ENCODE results near the gene FOXO3B. TPM values are rescaled to one million over a fixed set of nuclear protein-coding genes. Genes with fewer than 3 reads are reported as not detected.
"Not testable (repeated sequence)": the region's sequence is repeated elsewhere in the genome, so short reads cannot be mapped to it uniquely, and the experiment has no call there.

The FOXO3B gene
- 0.71 and 1.4 TPM in 2 replicates for total RNA-seq (2014; rRNA removed; shearing (Covaris generic))
- 3.0 and 3.4 TPM in 2 replicates for polyA plus RNA-seq (2015; cell fraction: cytosol; rRNA removed)
- 1.5 and 2.4 TPM in 2 replicates for polyA plus RNA-seq (2015; cell fraction: nucleus; rRNA removed)

DNA sequence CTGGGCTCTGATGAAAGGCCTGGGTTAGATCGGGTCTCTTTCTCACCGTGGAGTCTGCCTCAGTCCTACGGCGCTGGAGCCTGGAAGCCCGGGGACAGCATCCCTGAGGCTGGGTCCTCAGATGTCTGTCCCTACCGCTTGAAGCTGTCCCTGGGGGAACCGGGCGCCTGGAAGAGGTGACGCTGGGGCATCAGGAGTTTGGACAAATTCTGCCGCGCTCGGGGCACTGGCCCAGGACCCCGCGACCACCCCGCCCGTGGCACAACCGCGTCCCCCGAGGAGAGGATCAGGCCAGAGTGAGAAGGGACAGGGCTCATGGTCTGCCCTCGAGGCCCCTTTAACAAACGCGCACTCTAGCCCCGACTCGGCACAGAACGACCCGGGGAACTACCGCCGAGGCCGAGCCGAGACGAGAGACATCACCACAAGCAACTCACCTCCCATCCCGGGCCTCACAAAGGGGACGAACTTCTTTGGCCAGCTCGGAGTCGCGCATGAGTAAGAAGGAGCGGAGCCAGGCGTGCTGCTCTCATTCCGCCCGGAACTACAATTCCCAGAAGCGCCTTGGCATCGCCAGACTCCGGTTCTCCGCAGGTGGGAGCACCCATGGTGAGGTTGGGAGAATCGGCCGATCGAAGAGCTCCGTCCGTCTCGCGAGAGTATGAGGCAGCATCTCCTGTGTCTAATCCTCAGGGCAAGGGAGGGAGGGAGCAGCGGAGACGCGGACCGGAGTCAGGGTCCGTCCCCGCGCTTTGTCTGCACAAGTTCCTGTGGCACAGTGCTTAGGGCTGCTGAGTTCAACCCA lies at the start of gene FOXO3B:
Gene FOXO3B, minus strand, starts transcription at position 548 of the 805 bp plus-strand sequence. CDS start 663 bp downstream, outside the sequence.
- peak; percentile 95 for DNase-seq (ENCODE audit: low read depth, low spot score)
- in situ Hi-C loops (cut with HindIII; ENCODE audit: low pct_unique_long_range_greater_than_20kb, low sequenced_read_pairs), result not testable (repeated sequence)

DNA sequence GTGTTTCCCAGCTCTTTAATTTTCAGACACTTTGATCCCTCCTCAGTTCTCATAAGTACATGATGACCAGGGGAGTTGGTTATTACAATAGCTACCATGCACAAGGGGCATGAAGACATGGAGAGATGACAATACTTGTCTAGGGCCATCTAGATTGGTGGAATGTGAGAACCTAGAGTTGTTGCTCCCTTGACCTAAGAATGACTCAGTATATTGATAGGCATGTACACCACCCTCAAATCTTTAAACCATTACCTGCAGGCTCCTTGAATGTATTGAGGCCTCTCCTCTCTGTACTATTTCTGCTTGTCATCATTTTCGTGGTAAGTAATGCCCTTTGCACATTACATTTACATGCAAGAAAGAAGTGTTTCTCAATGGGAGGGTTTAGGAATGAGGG lies 41.4 kb upstream of the FOXO3B start:
- DNase-seq (ENCODE audit: low read depth, low spot score); in situ Hi-C loops (cut with HindIII; ENCODE audit: low pct_unique_long_range_greater_than_20kb, low sequenced_read_pairs): not testable (repeated sequence)

DNA sequence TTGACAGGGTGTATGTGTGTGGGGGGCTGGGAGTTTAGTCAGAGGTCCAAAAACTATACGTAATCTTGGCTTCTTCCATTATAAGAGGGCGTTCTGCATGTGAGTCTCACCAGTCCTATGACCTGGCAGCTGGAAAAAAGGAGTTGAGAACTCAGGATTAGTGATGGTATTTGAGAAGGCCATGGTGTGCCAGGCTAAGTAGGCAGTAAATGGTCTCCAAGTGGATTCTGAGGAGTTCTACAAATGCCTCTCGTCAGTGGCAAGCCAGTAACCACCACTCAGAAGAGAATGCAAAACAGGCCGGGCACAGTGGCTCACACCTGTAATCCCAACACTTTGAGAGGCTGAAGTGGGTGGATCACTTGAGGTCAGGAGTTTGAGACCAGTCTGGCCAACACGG lies 40.5 kb upstream of the FOXO3B start:
- DNase-seq (ENCODE audit: low read depth, low spot score), result not testable (repeated sequence)

DNA sequence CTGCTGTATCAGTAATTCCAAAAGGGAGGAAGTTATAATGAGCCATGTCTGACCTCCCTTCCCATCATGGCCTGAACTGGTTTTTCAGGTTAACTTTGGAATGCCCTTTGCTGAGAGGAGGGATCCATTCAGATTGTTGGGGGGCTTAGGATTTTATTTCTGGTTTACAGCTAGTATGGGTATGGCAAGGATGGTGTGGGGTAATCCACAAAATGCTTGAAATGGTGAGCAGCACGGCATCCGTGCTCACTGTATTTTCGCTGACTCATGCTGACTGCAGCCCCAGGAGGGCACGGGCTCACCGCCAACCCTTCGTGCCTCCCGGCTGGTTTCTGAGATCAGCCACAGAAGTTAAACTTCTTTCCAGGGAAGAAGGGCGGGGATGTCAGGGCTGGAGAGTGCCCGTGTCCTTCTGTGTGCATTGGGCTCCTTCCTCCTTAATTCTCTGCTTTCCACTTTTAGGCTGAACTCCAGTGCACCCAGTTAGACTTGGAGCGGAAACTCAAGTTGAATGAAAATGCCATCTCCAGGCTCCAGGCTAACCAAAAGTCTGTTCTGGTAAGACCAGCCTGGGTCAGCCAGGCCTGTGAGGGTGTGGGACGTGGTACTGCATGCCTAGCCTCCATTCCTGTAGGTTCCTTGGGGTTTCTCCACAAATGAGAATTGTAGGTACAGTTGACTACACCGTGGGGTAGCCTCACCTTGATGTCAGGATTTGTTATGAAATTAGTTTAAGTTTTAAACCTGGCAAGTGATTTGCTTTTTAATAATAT lies 39.8 kb upstream of the FOXO3B start:
- DNase-seq (ENCODE audit: low read depth, low spot score); in situ Hi-C loops (cut with HindIII; ENCODE audit: low pct_unique_long_range_greater_than_20kb, low sequenced_read_pairs): not testable (repeated sequence)

More for the DNA sequence above, 40.5 kb upstream of the FOXO3B start:
- in situ Hi-C loops (cut with HindIII; ENCODE audit: low pct_unique_long_range_greater_than_20kb, low sequenced_read_pairs), result not testable (repeated sequence)

DNA sequence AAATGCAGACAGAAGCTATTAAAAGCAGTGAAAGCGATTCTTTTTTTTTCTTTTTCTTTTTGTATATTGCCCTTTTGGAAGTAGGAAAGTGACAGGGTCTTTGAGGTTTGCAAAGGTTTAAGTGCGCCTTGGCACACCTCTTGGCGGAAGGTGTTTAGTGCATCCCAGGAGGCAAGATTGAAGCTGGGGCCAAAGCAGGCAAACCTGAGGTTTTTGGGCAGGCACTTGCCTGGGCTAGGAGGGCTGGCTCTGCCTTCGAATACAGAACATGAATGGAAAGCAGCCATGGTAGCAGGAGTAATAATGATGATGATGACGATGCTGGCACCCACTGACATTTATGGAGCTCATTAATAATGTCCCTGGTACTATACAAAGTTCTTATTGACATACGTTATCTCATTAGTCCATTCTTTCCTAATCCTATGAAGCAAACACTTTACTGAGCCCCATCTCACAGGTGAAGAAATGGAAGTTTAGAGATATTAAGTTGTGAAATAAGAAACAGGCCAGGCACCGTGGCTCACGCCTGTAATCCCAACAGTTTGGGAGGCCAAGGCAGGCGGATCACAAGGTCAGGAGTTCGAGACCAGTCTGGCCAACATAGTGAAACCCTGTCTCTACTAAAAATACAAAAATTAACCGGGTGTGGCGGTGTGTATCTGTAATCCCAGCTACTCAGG lies 37.5 kb upstream of the FOXO3B start:
- in situ Hi-C loops (cut with HindIII; ENCODE audit: low pct_unique_long_range_greater_than_20kb, low sequenced_read_pairs); DNase-seq (ENCODE audit: low read depth, low spot score): not testable (repeated sequence)

DNA sequence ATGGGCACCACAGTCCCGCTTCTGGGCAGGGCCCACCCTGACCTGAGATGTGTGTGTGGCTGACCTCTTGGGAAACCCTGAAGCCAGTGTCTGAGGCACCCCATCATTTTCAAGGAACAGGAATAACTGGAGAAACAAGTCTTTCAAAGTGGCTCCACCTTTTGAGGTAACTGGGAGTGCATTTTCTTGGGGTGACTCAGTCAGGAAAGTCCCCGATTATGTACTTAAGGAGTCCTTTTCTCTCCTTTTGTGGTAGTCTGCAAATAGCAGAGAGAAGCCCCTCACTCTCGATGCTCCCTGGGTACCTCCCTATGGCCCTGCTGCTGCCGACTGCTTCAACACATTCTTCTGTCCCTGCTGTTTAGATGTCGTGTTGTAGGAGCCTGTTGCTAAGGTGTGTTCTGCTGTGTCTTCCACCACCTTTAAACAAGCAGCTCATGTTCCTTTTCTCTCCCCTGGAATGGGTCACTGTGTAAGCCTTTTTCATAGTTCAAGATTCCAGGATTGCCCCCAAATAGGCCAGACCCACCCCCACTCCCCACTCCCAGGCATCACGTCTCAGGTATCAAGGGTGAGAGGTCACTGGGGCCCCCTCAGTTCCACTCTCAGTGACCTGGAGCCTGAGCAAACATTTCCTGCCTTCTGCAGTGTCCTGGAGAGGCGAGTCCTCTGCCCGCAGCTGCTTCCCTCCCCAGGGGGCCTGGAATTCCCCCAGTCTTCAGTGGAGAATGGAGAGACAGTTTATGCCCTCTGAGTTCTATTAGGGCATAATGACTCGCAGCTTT lies 36.7 kb upstream of the FOXO3B start:
- DNase-seq (ENCODE audit: low read depth, low spot score); in situ Hi-C loops (cut with HindIII; ENCODE audit: low pct_unique_long_range_greater_than_20kb, low sequenced_read_pairs): not testable (repeated sequence)

DNA sequence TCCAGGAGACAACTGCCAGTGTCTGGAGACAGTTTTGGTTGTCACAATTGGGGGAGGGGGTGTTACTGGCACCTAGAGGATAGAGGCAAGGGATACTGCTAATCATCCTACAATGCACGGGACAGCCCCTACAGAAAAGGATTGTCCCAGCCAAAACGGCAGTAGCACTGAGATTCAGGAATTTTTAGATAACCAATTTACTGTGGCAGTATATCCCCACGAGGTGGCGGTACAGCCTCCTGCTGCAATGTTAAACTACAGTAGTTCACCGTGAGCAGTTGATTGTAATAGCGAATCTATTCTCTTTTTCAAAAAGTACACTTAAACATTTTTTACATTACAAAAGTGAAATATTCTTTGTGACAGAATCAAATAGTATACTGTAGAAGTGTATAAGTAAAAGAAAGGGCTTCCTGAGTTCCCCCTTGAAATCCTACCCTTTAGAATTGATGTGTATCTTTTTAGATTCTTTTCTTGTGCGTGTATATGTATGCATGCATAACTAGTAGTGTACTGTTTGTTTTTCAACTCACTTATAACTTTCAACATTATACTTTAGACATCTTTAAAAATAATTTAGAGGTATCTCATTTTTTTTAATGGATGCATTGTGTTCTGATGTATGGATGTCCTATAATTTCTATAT lies 30.4 kb upstream of the FOXO3B start:
- in situ Hi-C loops (cut with HindIII; ENCODE audit: low pct_unique_long_range_greater_than_20kb, low sequenced_read_pairs), result not testable (repeated sequence)
- peak; percentile 69 for DNase-seq (ENCODE audit: low read depth, low spot score)

DNA sequence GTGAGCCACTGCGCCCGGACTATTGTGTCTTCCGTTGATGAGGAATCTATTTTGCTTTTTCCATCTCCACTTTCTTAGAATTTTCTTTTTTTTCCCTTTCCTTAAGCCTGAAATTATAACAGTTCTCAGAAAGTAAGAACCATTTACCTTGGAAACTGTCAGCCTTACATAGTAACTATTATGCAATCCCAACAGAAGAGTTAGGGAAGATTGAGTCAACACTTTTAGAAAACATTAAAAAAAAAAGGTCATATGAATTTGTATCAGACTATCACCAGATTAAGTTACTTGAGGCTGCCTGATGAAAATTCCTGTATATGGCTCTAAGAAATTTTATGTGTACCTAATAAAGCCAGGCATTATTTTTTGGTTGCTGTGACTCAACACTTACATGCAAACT lies 26.1 kb upstream of the FOXO3B start:
- DNase-seq (ENCODE audit: low read depth, low spot score); in situ Hi-C loops (cut with HindIII; ENCODE audit: low pct_unique_long_range_greater_than_20kb, low sequenced_read_pairs): not testable (repeated sequence)

DNA sequence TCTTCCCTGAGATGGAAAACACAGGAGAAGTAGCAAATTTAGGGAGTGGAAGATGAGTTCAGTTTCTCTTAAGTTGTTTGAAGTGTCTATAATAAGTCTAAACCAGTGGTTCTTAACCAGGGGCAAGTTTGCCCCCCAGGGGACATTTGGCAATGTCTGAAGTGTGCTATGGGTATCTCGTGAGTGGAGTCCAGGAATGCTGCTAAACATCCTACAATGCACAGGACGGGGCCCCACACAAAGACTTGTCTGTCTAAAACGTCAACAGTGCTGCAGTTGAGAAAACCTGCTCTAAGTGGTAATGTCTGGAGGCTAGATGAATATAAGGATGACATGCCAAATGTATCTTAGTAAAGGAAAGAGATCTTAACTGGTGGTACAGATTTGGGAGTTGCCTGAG lies 23.8 kb upstream of the FOXO3B start:
- in situ Hi-C loops (cut with HindIII; ENCODE audit: low pct_unique_long_range_greater_than_20kb, low sequenced_read_pairs), result not testable (repeated sequence)

DNA sequence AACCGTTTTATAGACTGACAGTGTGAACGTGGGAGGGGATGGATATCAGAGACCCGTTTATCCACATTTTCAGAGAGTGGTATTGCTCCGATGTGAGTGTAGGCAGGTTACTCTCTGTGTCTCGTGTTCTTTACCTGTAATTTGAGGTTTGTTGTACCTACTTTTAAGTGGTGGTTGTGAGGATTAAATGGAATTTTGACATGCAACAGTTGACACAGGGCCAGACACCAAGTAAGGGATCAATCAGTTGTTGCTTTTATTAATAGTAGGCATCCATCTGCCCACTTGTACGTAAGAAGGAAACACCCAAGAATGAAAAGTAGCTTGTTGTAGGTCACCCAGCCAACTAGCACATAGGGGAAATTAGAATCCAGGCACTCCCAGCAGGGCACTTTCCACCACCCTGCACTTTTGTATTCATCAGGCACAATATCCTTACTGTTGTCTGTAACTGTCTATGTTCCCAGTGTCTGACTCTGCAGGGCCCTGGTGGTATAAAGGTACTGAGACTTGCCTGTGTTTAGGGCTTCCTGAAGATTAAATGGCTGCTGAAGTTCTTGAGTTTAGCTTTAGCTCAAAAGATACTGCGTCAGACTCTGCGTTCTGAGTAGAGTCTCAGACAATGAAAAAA lies 16.5 kb upstream of the FOXO3B start:
- DNase-seq (ENCODE audit: low read depth, low spot score), result peak; percentile 46
- in situ Hi-C loops (cut with HindIII; ENCODE audit: low pct_unique_long_range_greater_than_20kb, low sequenced_read_pairs), result not testable (repeated sequence)

More for the DNA sequence above, 23.8 kb upstream of the FOXO3B start:
- DNase-seq (ENCODE audit: low read depth, low spot score), result peak; percentile 73

DNA sequence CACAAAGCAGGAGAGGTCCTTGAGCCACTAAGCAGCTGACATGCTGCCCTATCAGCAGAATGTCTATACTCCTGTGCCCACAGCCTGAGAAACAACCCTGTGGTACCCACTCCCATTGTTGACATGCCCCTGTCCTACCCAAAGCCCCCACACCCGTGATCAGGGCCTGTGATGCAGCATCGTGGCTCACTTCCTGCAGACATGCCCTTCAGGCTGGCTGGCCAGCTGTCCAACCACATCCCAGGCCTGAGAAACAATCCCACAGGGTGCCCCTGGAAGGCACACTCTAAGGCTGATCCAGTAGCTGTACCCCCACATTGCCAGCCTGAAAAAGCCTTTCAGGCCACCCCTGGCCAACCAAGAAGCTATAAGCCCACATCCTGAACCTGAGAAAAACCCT lies 13.0 kb upstream of the FOXO3B start:
- DNase-seq (ENCODE audit: low read depth, low spot score); in situ Hi-C loops (cut with HindIII; ENCODE audit: low pct_unique_long_range_greater_than_20kb, low sequenced_read_pairs): not testable (repeated sequence)

DNA sequence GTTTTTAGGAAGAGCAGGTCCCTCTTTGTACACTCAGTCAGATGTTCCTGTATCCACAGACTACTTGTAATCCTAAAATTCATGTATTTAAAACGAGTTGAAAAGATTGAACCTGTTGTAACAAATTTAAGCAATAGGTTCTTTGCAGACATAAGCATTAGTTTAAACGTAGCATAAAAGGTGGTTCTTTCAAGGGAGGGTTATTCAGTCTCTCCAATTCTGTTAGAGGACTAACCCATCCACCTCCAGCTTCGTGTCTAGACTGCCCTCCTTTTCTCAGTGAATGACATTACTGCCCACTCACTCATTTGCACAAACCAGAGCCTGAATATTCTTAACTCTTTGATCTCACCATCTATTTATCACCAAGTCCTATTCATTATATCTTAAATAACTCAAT lies 554 bp upstream of the FOXO3B start:
- in situ Hi-C loops (cut with HindIII; ENCODE audit: low pct_unique_long_range_greater_than_20kb, low sequenced_read_pairs), result not testable (repeated sequence)

DNA sequence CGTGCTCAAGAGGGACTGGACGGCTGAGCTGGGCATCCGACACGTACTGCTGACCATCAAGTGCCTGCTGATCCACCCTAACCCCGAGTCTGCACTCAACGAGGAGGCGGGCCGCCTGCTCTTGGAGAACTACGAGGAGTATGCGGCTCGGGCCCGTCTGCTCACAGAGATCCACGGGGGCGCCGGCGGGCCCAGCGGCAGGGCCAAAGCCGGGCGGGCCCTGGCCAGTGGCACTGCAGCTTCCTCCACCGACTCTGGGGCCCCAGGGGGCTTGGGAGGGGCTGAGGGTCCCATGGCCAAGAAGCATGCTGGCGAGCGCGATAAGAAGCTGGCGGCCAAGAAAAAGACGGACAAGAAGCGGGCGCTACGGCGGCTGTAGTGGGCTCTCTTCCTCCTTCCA lies 4.7 kb downstream of the FOXO3B start:
- in situ Hi-C loops (cut with HindIII; ENCODE audit: low pct_unique_long_range_greater_than_20kb, low sequenced_read_pairs); DNase-seq (ENCODE audit: low read depth, low spot score): not testable (repeated sequence)

More for the DNA sequence above, 554 bp upstream of the FOXO3B start:
- not testable (repeated sequence) for DNase-seq (ENCODE audit: low read depth, low spot score)

DNA sequence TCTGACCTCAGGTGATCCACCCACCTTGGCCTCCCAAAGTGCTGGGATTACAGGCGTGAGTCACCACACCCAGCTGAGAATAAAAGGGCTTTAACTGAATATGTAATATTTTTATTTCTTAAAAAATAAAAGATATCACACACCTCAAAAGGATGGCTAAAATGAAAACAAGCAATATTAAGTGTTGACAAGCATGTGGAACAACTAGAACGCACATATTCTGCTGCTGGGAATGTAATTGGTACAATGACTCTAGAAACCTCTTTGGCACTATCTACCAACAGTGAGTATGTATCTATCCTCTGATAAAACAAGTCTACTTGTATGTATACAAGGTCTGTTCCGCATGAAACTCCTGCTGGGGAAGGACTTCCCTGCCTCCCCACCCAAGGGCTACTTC lies 5.2 kb downstream of the FOXO3B start:
- DNase-seq (ENCODE audit: low read depth, low spot score); in situ Hi-C loops (cut with HindIII; ENCODE audit: low pct_unique_long_range_greater_than_20kb, low sequenced_read_pairs): not testable (repeated sequence)

DNA sequence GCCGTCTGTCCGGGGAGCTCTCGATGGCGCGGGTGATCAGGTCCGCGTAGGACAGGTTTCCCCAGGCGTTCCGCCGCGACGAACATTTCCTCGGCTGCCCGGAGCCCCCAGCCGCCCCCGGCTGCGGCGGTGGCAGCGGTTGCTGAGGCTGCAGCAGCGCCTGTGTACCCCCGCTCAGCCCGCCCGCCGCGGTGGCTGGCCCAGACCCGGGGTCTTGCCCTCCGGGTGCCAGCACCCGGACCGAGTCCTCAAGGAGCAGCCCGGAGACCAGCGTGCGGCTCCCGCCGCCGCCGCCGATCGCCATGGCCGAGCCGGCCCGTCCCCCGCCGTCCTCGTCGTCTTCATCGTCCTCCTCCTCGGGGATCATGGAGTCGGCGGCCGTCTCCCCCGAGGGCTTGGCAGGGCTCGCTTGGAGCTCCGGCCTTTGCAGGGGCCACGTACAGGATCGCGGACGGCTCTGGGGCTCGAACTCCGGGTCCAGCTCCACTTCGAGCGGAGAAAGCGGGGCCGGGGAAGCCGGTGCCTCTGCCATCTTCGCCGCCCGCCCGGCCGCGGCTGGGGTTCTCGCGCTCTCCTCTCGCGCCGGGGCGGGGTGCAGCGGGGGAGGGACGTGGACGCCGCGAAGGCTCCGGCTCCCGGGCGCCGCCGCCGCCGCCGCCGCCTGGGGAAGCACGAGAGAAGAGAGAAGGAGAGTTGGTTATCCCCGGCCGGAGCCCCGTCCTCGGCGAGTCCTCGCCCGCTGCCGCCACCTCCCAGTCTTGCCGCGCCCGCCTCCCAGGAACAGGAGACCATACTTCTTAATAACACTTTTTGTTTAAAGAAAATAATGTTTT lies 9.5 kb downstream of the FOXO3B start:
- DNase-seq (ENCODE audit: low read depth, low spot score); in situ Hi-C loops (cut with HindIII; ENCODE audit: low pct_unique_long_range_greater_than_20kb, low sequenced_read_pairs): not testable (repeated sequence)
